Activated T-cell treated with anti-CD3 and anti-CD28 coated beads for 4 hours (primary cell): ENCODE results near the gene CMTM6.
"Not testable (repeated sequence)": the region's sequence is repeated elsewhere in the genome, so short reads cannot be mapped to it uniquely, and the experiment has no call there.

Source experiments
- DNase-seq: peaks from one replicate; pipeline ENCODE4 v3.0.0-alpha.2; 2020

CMTM6 gene

GRCh38 chr3:32498992-32499391 lies 3.7 kb downstream of the CMTM6 start:
- no peak for DNase-seq

GRCh38 chr3:32498252-32498651 lies 4.4 kb downstream of the CMTM6 start:
- DNase-seq, result no peak

GRCh38 chr3:32495609-32496008 lies 7.0 kb downstream of the CMTM6 start:
- no peak for DNase-seq

- DNase-seq, result no peak
Measured at GRCh38 chr3:32495085-32495484, 7.6 kb downstream of the CMTM6 start.

GRCh38 chr3:32493437-32494414 lies 8.9 kb downstream of the CMTM6 start:
- DNase-seq, result no peak

- DNase-seq, result no peak
Measured at GRCh38 chr3:32492684-32493436, 9.8 kb downstream of the CMTM6 start.

- DNase-seq, result no peak
Measured at GRCh38 chr3:32488474-32489008, 14.1 kb downstream of the CMTM6 start.

- no peak for DNase-seq
Measured at GRCh38 chr3:32487781-32488473, 14.7 kb downstream of the CMTM6 start.

- no peak for DNase-seq
Measured at GRCh38 chr3:32484436-32484835, 18.2 kb downstream of the CMTM6 start.

GRCh38 chr3:32483772-32484171 lies 18.9 kb downstream of the CMTM6 start:
- no peak for DNase-seq

GRCh38 chr3:32482693-32483092 lies 20.0 kb downstream of the CMTM6 start:
- DNase-seq, result no peak

GRCh38 chr3:32481791-32482631 lies 20.6 kb downstream of the CMTM6 start:
- no peak for DNase-seq

GRCh38 chr3:32480604-32481003 lies 22.0 kb downstream of the CMTM6 start:
- no peak for DNase-seq

- no peak for DNase-seq
Measured at GRCh38 chr3:32474201-32474600, 28.5 kb downstream of the CMTM6 start.

GRCh38 chr3:32472151-32472550 lies 30.5 kb downstream of the CMTM6 start:
- DNase-seq, result not testable (repeated sequence)

- DNase-seq, result no peak
Measured at GRCh38 chr3:32471246-32471645, 31.4 kb downstream of the CMTM6 start.

- DNase-seq, result no peak
Measured at GRCh38 chr3:32470362-32470761, 32.3 kb downstream of the CMTM6 start.

- no peak for DNase-seq
Measured at GRCh38 chr3:32469151-32469874, 33.3 kb downstream of the CMTM6 start.

- peak; percentile 70 for DNase-seq
Measured at GRCh38 chr3:32467333-32468070, 35.1 kb downstream of the CMTM6 start.

GRCh38 chr3:32466808-32467207 lies 35.8 kb downstream of the CMTM6 start:
- not testable (repeated sequence) for DNase-seq

- not testable (repeated sequence) for DNase-seq
Measured at GRCh38 chr3:32464726-32465125, 37.9 kb downstream of the CMTM6 start.
